GM19043 (cell line): ENCODE data around the gene CDKN3.
"Not testable (repeated sequence)": the region's sequence is repeated elsewhere in the genome, so short reads cannot be mapped to it uniquely, and the experiment has no call there.

Experiments
- ATAC-seq: cut with Tn5 transposase; IDR thresholded peaks from one replicate; pipeline ENCODE4 v1.9.1; 2021; ENCODE audit warnings: low read depth; ENCODE audit not compliant: unreplicated experiment

CDKN3 gene

DNA sequence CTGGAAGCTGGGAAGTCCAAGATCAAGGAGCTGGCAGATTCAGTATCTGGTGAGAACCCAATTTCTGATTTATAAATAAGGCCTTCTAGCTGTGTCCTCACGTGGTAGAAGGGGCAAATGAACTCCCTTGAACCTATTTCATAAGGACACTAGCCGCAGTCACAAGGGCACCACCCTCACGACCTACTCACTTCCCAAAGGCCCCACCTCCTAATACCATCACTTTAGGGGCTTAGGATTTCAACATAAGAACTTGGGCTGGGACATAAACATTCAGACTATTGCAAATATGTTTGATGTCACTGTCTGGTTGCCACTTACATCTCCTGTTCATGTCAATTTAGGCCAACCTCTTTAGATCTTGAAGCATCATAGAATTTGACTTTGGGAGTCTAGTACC is 55.2 kb downstream of the CDKN3 start:
- no peak for ATAC-seq

- ATAC-seq: no peak
Measured at GRCh38 chr14:54453252-54453651, 56.4 kb downstream of the CDKN3 start.

DNA sequence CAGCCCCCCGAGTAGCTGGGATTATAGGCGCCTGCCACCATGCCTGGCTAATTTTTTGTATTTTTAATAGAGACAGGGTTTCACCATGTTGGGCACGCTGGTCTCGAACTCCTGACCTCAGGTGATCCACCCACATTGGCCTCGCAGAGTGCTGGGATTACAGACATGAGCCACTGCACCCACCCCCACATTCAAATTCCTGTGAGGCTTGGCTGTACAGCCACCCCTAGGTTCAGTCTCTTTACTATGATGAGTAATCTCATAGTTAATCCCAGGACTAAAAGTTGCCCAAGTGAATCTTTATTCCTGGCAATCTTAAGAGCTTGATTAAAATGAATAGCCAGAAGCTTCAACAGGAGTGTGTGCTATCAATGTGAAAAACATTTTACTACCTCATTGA is 57.2 kb downstream of the CDKN3 start:
- not testable (repeated sequence) for ATAC-seq

- no peak for ATAC-seq
Measured at GRCh38 chr14:54455363-54455762, 58.6 kb downstream of the CDKN3 start.

DNA sequence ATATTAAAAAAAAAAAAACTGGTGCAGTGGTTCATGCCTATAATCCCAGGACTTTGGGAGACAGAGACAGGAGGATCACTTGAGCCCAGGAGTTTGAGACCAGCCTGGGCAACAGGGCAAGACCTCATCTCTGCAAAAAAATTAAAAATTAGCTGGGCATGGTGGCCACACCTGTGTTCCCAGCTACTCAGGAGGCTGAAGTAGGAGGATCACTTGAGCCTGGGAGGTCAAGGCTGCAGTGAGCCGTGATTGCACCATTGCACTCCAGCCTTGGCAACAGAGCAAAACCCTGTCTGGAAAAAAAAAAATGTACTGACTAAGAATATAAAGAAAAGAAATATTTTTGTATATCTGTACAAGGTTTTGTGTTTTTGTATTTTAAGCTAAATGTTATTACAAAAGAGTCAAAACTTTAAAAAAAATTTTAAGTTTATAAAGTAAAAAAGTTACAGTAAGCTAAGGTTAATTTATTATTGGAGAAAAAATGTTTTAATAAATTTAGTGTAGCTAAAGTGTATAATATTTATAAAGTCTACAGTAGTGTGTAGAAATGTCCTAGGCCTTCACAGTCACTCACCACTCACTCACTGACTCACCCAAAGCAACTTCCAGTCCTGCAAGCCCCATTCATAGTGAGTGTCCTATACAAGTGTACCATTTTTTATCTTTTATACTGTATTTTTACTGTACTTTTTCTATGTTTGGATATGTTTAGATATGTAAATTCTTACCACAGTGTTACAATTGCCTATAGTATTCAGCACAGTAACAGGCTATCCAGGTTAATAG is 60.2 kb downstream of the CDKN3 start:
- ATAC-seq: not testable (repeated sequence)

GRCh38 chr14:54457609-54457996 is 60.8 kb downstream of the CDKN3 start:
- ATAC-seq: no peak

DNA sequence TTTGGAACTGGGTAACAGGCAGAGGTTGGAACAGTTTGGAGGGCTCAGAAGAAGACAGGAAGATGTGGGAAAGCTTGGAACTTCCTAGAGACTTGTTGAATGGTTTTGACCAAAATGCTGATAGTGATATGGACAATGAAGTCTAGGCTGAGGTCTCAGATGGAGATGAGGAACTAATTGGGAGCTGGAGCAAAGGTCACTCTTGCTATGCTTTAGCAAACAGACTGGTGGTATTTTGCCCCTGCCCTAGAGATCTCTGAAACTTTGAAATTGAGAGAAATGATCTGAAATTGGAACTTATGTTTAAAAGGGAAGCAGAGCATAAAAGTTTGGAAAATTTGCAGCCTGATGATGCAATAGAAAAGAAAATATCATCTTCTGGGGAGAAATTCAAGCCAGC is 61.7 kb downstream of the CDKN3 start:
- not testable (repeated sequence) for ATAC-seq

DNA sequence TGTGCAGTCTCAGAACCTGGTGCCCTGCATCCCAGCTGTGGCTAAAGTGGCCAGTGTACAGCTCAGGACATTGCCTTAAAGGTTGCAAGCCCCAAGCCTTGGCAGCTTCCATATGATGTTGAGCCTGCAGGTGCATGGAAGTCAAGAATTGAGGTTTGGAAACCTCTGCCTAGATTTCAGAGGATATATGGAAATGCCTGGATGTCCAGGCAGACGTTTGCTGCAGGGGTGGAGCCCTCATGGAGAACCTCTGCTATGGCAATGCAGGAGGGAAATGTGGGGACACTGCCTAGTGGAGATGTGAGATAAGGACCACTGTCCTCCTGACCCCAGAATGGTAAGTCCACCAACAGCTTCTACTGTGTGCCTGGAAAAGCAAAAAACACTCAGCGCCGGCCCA is 62.3 kb downstream of the CDKN3 start:
- no peak for ATAC-seq

DNA sequence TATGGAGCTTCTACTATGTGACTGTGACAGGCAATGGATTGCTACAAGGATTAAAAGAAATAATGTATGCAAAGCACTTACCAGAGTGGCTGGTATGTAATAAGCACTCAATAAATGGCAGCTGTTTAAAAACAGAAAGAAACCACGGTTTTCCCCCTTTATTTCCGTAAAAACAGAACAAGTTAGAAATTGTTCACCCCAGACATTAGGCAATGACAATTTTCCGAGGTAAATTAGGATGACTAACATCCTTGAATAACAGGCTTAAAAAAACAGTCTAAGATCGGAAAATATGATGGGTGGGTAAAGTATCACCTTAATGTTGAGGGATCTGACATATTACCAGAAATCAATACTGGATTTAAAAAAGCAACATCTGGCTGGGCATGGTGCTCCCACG is 65.2 kb downstream of the CDKN3 start:
- no peak for ATAC-seq

- no peak for ATAC-seq
Measured at GRCh38 chr14:54465654-54466053, 68.8 kb downstream of the CDKN3 start.

DNA sequence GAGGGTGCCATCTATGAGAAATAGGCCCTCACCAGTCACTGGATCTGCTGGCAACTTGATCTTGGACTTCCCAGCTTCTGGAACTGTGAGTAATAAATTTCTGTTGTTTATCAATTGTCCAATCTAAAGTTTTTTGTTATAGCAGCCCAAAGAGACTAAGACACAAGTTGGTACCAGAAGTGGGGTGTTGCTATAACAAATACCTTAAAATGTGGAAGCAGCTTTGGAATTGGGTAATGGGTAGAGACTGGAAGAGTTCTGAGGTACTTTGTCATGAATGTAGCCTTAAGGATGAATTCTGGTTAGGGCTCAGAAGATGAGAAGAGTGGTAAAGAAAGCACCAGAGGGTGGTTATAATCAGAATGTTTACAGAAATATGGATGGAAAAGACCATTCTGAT is 70.5 kb downstream of the CDKN3 start:
- no peak for ATAC-seq
